ENCODE data around the gene CEP112. TPM values are rescaled to one million over a fixed set of nuclear protein-coding genes. Genes with fewer than 3 reads are reported as not detected.

CEP112 gene
- total and polyA plus RNA-seq, 9 of the 15 experiments (the other 6 are each of a cell fraction or from before 2014, with no cell fraction given), result 0.84 TPM; not detected in 8

- TF ChIP-seq THAP7 (CRISPR knock-in tag; IDR thresholded peaks at IDR 0.05), result no peak
- TF ChIP-seq TBL1XR1 (IDR thresholded peaks at IDR 0.05; ENCODE audit: low read length in 2 of 2), result no peak
- TF ChIP-seq SNRNP70 (optimal IDR thresholded peaks at IDR 0.05; ENCODE audit: low read depth, low read length), result no peak
- no peak for TF ChIP-seq MEF2A (IDR thresholded peaks at IDR 0.05; ENCODE audit: control insufficient read depth, low read depth, low read length)
- no peak for TF ChIP-seq DNMT1 (IDR thresholded peaks at IDR 0.05)
- TF ChIP-seq DEAF1 (CRISPR knock-in tag; IDR thresholded peaks at IDR 0.05), result no peak
- TF ChIP-seq UBTF (IDR thresholded peaks at IDR 0.05; ENCODE audit: borderline replicate concordance in 1 of 2, low read depth in 2 of 2, low read length in 2 of 2), result no peak
- TF ChIP-seq ZNF121 (CRISPR knock-in tag; conservative IDR thresholded peaks at IDR 0.05), result no peak
- no peak for TF ChIP-seq MYNN (IDR thresholded peaks at IDR 0.05)
- no peak for TF ChIP-seq MYNN (CRISPR knock-in tag; IDR thresholded peaks at IDR 0.05)
Measured at GRCh38 chr17:66098040-66098439, 93.9 kb downstream of the CEP112 start (continued).
